Endothelial cell (in vitro differentiated cells): ENCODE measurements around the gene H1-8. TPM values are rescaled to one million over a fixed set of nuclear protein-coding genes. Genes with fewer than 3 reads are reported as not detected.

Experiments used
- DNase-seq: peaks from one replicate; pipeline ENCODE4 v3.0.0; 2021; ENCODE audit warnings: low spot score
- H3K27ac Mint-ChIP-seq: one replicate; pipeline ENCODE4 v1.8.0; 2021; ENCODE audit warnings: mixed read lengths, inconsistent platforms; ENCODE audit not compliant: unreplicated experiment
- H3K27me3 Mint-ChIP-seq: one replicate; pipeline ENCODE4 v1.8.0; 2021; ENCODE audit warnings: mild to moderate bottlenecking, moderate library complexity, mixed read lengths, inconsistent platforms; ENCODE audit not compliant: unreplicated experiment
- H3K36me3 Mint-ChIP-seq: one replicate; pipeline ENCODE4 v1.8.0; 2021; ENCODE audit warnings: mild to moderate bottlenecking, low read depth, mixed read lengths, inconsistent platforms; ENCODE audit not compliant: unreplicated experiment
- H3K4me1 Mint-ChIP-seq: one replicate; pipeline ENCODE4 v1.8.0; 2021; ENCODE audit warnings: mild to moderate bottlenecking, mixed read lengths, inconsistent platforms; ENCODE audit not compliant: unreplicated experiment
- H3K4me3 Mint-ChIP-seq: one replicate; pipeline ENCODE4 v1.8.0; 2021; ENCODE audit warnings: mild to moderate bottlenecking, mixed read lengths, inconsistent platforms; ENCODE audit not compliant: unreplicated experiment
- H3K9me3 Mint-ChIP-seq: one replicate; pipeline ENCODE4 v1.8.0; 2021; ENCODE audit warnings: mixed read lengths, inconsistent platforms; ENCODE audit not compliant: unreplicated experiment
- CTCF ChIP-seq: fragments of 200-600 bp; sonication (generic); IDR thresholded peaks from one replicate; pipeline ENCODE4 v1.5.0; 2021; ENCODE audit warnings: antibody characterized with exemption; ENCODE audit not compliant: unreplicated experiment
- total RNA-seq: library from RNA; stranded (reverse); fragmentation: NEBNext Ultra II Directional; extraction: Animal tissue kit (Norgen Biotek cat#: 25700); gene quantifications from one replicate; pipeline ENCODE4 v1.2.1, GENCODE V29; 2021; ENCODE audit not compliant: unreplicated experiment

Gene H1-8
- total RNA-seq, 1 donor from 2014 or later: 2.7 TPM

- H3K27me3 Mint-ChIP-seq: peaks cover 11% of the 10 kb centered on the region
- TF ChIP-seq CTCF: no peak
- H3K4me1 Mint-ChIP-seq: peaks cover 86% of the 10 kb centered on the region
- no peaks in the 10 kb centered on the region for H3K9me3 Mint-ChIP-seq
- peak overlapping the region; percentile 69 for H3K4me3 Mint-ChIP-seq
- H3K27ac Mint-ChIP-seq: no peak overlapping the region
- peaks cover 35% of the 10 kb centered on the region for H3K36me3 Mint-ChIP-seq
- no peak for DNase-seq
Measured at GRCh38 chr3:129596194-129597086, 53.5 kb downstream of the H1-8 start.

GRCh38 chr3:129597087-129597999, 54.4 kb downstream of the H1-8 start:
- Mint-ChIP-seq H3K36me3 (peaks cover 40% of the 10 kb centered on the region), H3K4me1 (peaks cover 86% of the 10 kb centered on the region), H3K27me3 (peaks cover 11% of the 10 kb centered on the region), H3K27ac (no peak overlapping the region), H3K9me3 (no peaks in the 10 kb centered on the region), H3K4me3 (peak overlapping the region; percentile 25)
- no peak for TF ChIP-seq CTCF
- DNase-seq: no peak

- H3K4me1 Mint-ChIP-seq: peaks cover 90% of the 10 kb centered on the region
- H3K4me3 Mint-ChIP-seq: peak overlapping the region; percentile 87
- H3K9me3 Mint-ChIP-seq: no peaks in the 10 kb centered on the region
- peaks cover 14% of the 10 kb centered on the region for H3K27me3 Mint-ChIP-seq
- no peak for DNase-seq
- H3K27ac Mint-ChIP-seq: no peak overlapping the region
- no peak for TF ChIP-seq CTCF
- peaks cover 46% of the 10 kb centered on the region for H3K36me3 Mint-ChIP-seq
Measured at GRCh38 chr3:129598000-129598381, 55.0 kb downstream of the H1-8 start.

- peaks cover 85% of the 10 kb centered on the region for H3K4me1 Mint-ChIP-seq
- peaks cover 14% of the 10 kb centered on the region for H3K27me3 Mint-ChIP-seq
- no peaks in the 10 kb centered on the region for H3K9me3 Mint-ChIP-seq
- H3K36me3 Mint-ChIP-seq: peaks cover 51% of the 10 kb centered on the region
- peak overlapping the region; percentile 100 for H3K4me3 Mint-ChIP-seq
- TF ChIP-seq CTCF: no peak
- DNase-seq: no peak
- peak overlapping the region; percentile 94 for H3K27ac Mint-ChIP-seq
Measured at GRCh38 chr3:129598484-129598883, 55.5 kb downstream of the H1-8 start.
